ENCODE results near the gene SYNE1.

- TF ChIP-seq CTCF (IDR thresholded peaks at IDR 0.05): no peak
- no peak for TF ChIP-seq EZH2 (IDR thresholded peaks at IDR 0.05)
These were observed 218.6 kb downstream of the SYNE1 start for GRCh38 chr6:152418551-152418950.

All from neural progenitor cell (in vitro differentiated cells).